PFSK-1 (cell line): ENCODE measurements around the gene ZNF366.

Source experiments
- FOXP2 ChIP-seq: optimal IDR thresholded peaks from 2 replicates; pipeline ENCODE3; 2011; ENCODE audit warnings: borderline replicate concordance, control low read depth, inconsistent platforms; ENCODE audit not compliant: insufficient read depth; ENCODE audit errors: extremely low read length, extremely low read depth
- POLR2AphosphoS5 ChIP-seq: IDR thresholded peaks from 2 replicates; pipeline ENCODE4 v1.6.1; 2012; ENCODE audit warnings: low read depth, mild to moderate bottlenecking, control low read depth, low read length, moderate library complexity
- REST ChIP-seq, 2 experiments: IDR thresholded peaks; 2 replicates each; pipeline versions ENCODE4 v1.6.1 to v1.8.0; 2011 to 2012; ENCODE audit warnings: low read depth in 2 of 2, low read length in 2 of 2, control low read depth in 1 of 2, inconsistent platforms in 1 of 2, mild to moderate bottlenecking in 1 of 2, moderate library complexity in 1 of 2; ENCODE audit not compliant: insufficient read depth in 1 of 2
- SIN3A ChIP-seq: IDR thresholded peaks from 2 replicates; pipeline ENCODE4 v1.6.1; 2012; ENCODE audit warnings: mild to moderate bottlenecking, low read length, moderate library complexity, borderline replicate concordance; ENCODE audit not compliant: insufficient read depth
- TAF1 ChIP-seq: IDR thresholded peaks from 2 replicates; pipeline ENCODE4 v1.6.1; 2012; ENCODE audit warnings: low read length, control low read depth, borderline replicate concordance; ENCODE audit not compliant: insufficient read depth

ZNF366 gene

DNA sequence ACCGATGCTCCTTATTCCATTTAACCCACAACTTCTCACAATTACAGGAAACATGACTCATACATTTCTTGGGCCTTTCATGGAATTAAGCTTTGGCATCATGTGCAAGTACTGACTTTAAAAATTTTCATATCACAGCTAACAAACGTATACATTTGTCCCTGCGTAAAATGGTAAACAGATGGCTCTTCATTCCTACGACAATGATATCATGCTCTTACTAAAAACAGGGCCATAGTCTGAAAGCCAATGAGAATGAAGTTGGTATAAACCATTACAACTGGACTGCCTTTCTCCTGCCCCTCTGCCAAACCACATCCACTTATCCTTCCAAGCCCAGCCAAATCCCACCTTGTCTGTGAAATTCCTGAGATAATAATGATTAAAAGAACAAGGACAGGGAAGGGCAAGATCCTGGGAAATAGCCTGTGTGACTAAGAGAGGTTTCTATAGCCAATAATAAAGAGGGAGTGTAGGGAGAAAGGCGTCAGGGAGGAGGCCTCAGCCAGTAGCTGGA, 44.9 kb upstream of the ZNF366 start:
- no peak for TF ChIP-seq TAF1
- TF ChIP-seq REST (IDR thresholded peaks at IDR 0.05; ENCODE audit: insufficient read depth in 1 of 2, low read depth in 2 of 2, low read length in 2 of 2), result no peak

DNA sequence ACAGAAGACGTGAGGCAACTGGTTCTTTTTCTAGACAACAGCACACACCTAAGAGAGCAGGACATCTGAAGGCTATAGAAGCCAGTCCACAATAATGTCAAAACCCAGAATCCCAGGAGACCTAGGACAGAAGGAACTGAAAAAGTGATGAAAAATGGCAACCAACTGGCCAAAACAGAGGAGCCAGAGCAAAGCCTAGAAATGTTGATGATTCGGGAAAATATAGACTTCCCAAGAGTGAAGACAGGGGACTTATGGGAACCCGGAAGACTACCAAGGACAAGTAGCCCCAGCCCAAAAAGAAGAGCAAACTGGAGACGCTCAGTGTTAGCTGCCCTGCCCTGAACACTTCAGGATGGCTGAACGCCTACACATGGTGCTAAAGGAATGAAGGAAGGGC, 43.4 kb upstream of the ZNF366 start:
- no peak for TF ChIP-seq SIN3A
- no peak for TF ChIP-seq FOXP2
- no peak for TF ChIP-seq POLR2AphosphoS5
- no peak for TF ChIP-seq REST (IDR thresholded peaks at IDR 0.05; ENCODE audit: insufficient read depth in 1 of 2, low read depth in 2 of 2, low read length in 2 of 2)
- TF ChIP-seq TAF1, result no peak

- TF ChIP-seq REST (IDR thresholded peaks at IDR 0.05; ENCODE audit: insufficient read depth in 1 of 2, low read depth in 2 of 2, low read length in 2 of 2) (no peak), SIN3A (no peak), FOXP2 (no peak), TAF1 (no peak), POLR2AphosphoS5 (no peak)
Measured at GRCh38 chr5:72543811-72544210, 36.6 kb upstream of the ZNF366 start.

DNA sequence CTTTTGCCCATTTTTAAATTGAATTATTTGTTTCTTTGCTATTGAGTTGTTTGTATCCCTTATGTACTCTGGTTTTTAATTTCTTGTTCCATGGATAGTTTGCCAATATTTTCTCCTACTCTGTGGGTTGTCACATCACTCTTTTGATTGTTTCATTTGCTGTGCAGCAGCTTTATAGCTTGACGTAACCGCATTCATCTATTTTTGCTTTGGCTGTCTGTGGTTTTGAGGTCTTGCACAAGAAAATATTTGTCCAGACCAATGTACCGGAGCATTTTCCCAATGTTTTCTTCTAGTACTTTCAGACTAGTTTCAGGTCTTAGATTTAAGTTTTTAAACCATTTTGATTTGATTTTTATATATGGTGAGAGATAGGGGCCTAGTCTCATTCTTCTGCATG, 36.2 kb upstream of the ZNF366 start:
- TF ChIP-seq SIN3A (no peak), TAF1 (no peak), POLR2AphosphoS5 (no peak), REST (IDR thresholded peaks at IDR 0.05; ENCODE audit: insufficient read depth in 1 of 2, low read depth in 2 of 2, low read length in 2 of 2) (no peak), FOXP2 (no peak)

DNA sequence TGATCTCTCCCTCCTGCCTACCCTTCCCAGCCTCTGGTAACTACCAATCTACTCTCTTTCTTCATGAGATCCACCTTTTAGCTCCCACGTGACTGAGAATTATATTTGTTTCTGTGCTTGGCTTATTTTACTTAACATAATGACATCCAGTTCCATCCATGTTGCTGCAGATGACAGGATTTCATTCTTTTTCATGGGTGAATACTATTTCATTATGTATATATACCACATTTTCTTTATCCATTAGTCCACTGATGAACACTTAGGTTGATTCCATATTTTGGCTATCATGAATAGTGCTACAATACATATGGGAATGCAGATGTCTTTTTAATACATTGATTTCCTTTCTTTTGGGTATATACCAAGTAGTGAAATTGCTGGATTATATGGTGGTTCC, 35.5 kb upstream of the ZNF366 start:
- TF ChIP-seq FOXP2, result no peak
- TF ChIP-seq SIN3A, result no peak
- no peak for TF ChIP-seq TAF1
- no peak for TF ChIP-seq POLR2AphosphoS5
- TF ChIP-seq REST (IDR thresholded peaks at IDR 0.05; ENCODE audit: insufficient read depth in 1 of 2, low read depth in 2 of 2, low read length in 2 of 2), result no peak
